Measurements from ENCODE around the gene ABCF1. TPM values are rescaled to one million over a fixed set of nuclear protein-coding genes. Genes with fewer than 3 reads are reported as not detected.
A peak's percentile ranks its signal among the peaks of the same experiment; 100 is the strongest.

ABCF1 gene
- total RNA-seq, 2 experiments from 2014 or later: 86.1 to 88.0 TPM

DNA sequence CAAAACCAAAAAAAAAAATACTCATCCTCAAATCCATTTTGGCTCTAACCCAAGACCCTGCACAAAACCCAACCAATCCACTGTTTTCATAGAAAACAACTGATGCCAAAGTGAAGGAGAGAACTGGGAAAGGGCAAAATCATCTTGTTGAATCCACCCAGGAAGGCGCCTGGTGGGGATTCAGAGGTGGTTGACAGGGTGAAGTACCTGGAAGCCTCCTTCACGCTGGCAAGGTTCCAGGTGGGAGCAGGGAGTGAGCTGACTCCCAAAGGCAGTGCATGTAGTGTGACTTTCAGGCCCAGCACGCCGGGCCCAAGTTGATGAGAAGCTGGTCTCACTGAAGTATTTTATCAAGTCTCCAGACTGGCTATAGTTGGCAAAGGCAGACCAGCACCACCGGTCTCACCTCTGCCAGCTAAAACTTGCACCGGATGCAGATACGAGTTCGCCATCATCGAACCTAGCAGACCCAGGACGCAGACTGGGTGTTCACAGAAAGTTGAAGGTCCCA lies 29.3 kb downstream of the ABCF1 start:
- H3K4me3 ChIP-seq (ENCODE audit: low read length): no peak overlapping the region
- Mint-ChIP-seq H3K27me3 (no peaks in the 10 kb centered on the region), H3K9me3 (no peaks in the 10 kb centered on the region), H3K4me3 (no peak overlapping the region), H3K36me3 (ENCODE audit: low read depth) (peaks cover 64% of the 10 kb centered on the region), H3K4me1 (ENCODE audit: low read depth) (peaks cover 35% of the 10 kb centered on the region), H3K27ac (peak overlapping the region; percentile 58)
- CTCF ChIA-PET: interaction anchor here (1.0 to 1.6 kb wide), 5 partner anchors 56 to 147 kb away, joined by 3 to 5 read pairs (median 4); no protein-coding TSS in a partner anchor
- no peak for DNase-seq
- H3K9me3 ChIP-seq (ENCODE audit: control insufficient read depth in 1 of 2, insufficient read depth in 1 of 2, low read length in 2 of 2): no peaks in the 10 kb centered on the region
- H3K4me1 ChIP-seq (ENCODE audit: insufficient read depth, low read length): peaks cover 14% of the 10 kb centered on the region
- H3K27ac ChIP-seq (ENCODE audit: low read depth in 1 of 2, low read length in 2 of 2): peak overlapping the region; percentile 29 to 37
- POLR2A ChIA-PET: interaction anchor here (0.8 to 7.2 kb wide), 8 partner anchors 9 to 106 kb away, joined by 3 to 135 read pairs (median 4); partner anchors contain the start of genes ABCF1 and PRR3
- intact Hi-C loops (cut with DNase I, micrococcal nuclease): no loop called here
- no peak for TF ChIP-seq CTCF (IDR thresholded peaks at IDR 0.05)
- ATAC-seq (ENCODE audit: poor library complexity): no peak
- H3K27me3 ChIP-seq (ENCODE audit: control insufficient read depth in 1 of 2, insufficient read depth in 2 of 2, low read length in 2 of 2): no peaks in the 10 kb centered on the region
- peaks cover 52% of the 10 kb centered on the region for H3K36me3 ChIP-seq (ENCODE audit: insufficient read depth, low read length)

- no peak for TF ChIP-seq CTCF (IDR thresholded peaks at IDR 0.05)
- peak overlapping the region; percentile 29 to 37 for H3K27ac ChIP-seq (ENCODE audit: low read depth in 1 of 2, low read length in 2 of 2)
- DNase-seq (peak in 2 of 14 experiments; percentile 31 to 45), ATAC-seq (ENCODE audit: poor library complexity) (peak; percentile 22)
- peak overlapping the region; percentile 58 for H3K27ac Mint-ChIP-seq
- peaks cover 35% of the 10 kb centered on the region for H3K4me1 Mint-ChIP-seq (ENCODE audit: low read depth)
- ChIA-PET CTCF (interaction anchor here (1.4 to 1.6 kb wide), 3 partner anchors 57 to 148 kb away, joined by 3 to 5 read pairs (median 3); no protein-coding TSS in a partner anchor), POLR2A (interaction anchor here (1.0 to 7.2 kb wide), 6 partner anchors 11 to 107 kb away, joined by 4 to 135 read pairs (median 6); partner anchors contain the start of gene ABCF1)
- H3K9me3 ChIP-seq (ENCODE audit: control insufficient read depth in 1 of 2, insufficient read depth in 1 of 2, low read length in 2 of 2): no peaks in the 10 kb centered on the region
- H3K36me3 ChIP-seq (ENCODE audit: insufficient read depth, low read length): peaks cover 60% of the 10 kb centered on the region
- H3K4me3 ChIP-seq (ENCODE audit: low read length): no peak overlapping the region
- H3K36me3 Mint-ChIP-seq (ENCODE audit: low read depth): peaks cover 72% of the 10 kb centered on the region
- no peaks in the 10 kb centered on the region for H3K9me3 Mint-ChIP-seq
- H3K4me1 ChIP-seq (ENCODE audit: insufficient read depth, low read length): peaks cover 14% of the 10 kb centered on the region
- H3K27me3 ChIP-seq (ENCODE audit: control insufficient read depth in 1 of 2, insufficient read depth in 2 of 2, low read length in 2 of 2): no peaks in the 10 kb centered on the region
- intact Hi-C loops (cut with DNase I, micrococcal nuclease): no loop called here
- H3K4me3 Mint-ChIP-seq: no peak overlapping the region
- H3K27me3 Mint-ChIP-seq: no peaks in the 10 kb centered on the region
These were observed 30.2 kb downstream of the ABCF1 start for GRCh38 chr6:30601436-30601814.

DNA sequence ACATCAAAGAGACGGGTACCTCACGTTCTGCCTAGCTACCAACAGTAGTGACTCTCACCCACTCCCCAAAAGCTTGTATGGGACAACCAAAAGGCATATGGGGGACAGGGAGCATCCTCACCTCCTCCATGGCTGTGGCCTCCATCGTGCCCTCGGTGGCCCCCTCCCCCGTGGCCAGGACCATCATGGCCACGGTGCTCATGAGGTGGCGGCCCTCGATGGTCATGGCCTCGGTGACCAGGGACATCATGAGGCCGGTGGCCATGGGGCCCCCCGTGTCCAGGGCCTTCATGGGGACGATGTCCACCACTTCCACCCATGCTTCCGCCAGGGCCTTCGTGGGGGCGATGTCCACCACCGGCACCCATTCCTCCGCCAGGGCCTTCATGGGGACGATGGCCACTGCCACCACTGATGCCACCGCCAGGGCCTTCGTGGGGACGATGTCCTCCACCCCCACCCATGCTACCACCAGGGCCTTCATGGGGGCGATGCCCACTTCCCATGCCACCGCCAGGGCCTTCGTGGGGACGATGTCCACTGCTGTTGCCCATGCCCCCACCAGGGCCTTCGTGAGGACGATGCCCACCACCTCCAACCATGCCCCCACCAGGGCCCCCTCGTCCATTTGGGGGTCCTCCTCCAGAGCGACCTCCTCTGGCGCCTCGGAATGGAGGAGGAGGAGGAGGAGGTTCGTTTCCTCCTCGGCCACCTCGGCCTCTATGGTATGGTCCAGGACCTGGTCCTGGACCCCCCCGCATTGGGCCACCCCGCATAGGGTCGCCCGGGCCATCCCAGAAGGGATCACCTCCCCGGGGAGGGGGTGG lies 30.8 kb downstream of the ABCF1 start:
- TF ChIP-seq CTCF (IDR thresholded peaks at IDR 0.05): no peak
- no peaks in the 10 kb centered on the region for H3K9me3 ChIP-seq (ENCODE audit: control insufficient read depth in 1 of 2, insufficient read depth in 1 of 2, low read length in 2 of 2)
- peaks cover 66% of the 10 kb centered on the region for H3K36me3 ChIP-seq (ENCODE audit: insufficient read depth, low read length)
- peaks cover 14% of the 10 kb centered on the region for H3K4me1 ChIP-seq (ENCODE audit: insufficient read depth, low read length)
- Mint-ChIP-seq H3K27me3 (no peaks in the 10 kb centered on the region), H3K9me3 (no peaks in the 10 kb centered on the region), H3K4me1 (ENCODE audit: low read depth) (peaks cover 35% of the 10 kb centered on the region), H3K27ac (peak overlapping the region; percentile 60), H3K36me3 (ENCODE audit: low read depth) (peaks cover 77% of the 10 kb centered on the region), H3K4me3 (no peak overlapping the region)
- intact Hi-C loops (cut with DNase I, micrococcal nuclease): no loop called here
- peak in 1 of 14 experiments; percentile 38 for DNase-seq
- H3K27me3 ChIP-seq (ENCODE audit: control insufficient read depth in 1 of 2, insufficient read depth in 2 of 2, low read length in 2 of 2): no peaks in the 10 kb centered on the region
- ATAC-seq (ENCODE audit: poor library complexity): no peak
- peak overlapping the region in 1 of 2 donors; percentile 37 for H3K27ac ChIP-seq (ENCODE audit: low read depth in 1 of 2, low read length in 2 of 2)
- no peak overlapping the region for H3K4me3 ChIP-seq (ENCODE audit: low read length)
- ChIA-PET POLR2A (interaction anchor here (1.7 to 7.2 kb wide), 2 partner anchors 12 to 31 kb away, joined by 5 to 135 read pairs; partner anchors contain the start of gene ABCF1), CTCF (interaction anchor here (1.4 to 1.6 kb wide), 2 partner anchors 57 to 61 kb away, joined by 3 to 5 read pairs; no protein-coding TSS in a partner anchor)
